H1 (cell line): ENCODE data around the gene STEAP1B. TPM values are rescaled to one million over a fixed set of nuclear protein-coding genes. Genes with fewer than 3 reads are reported as not detected.

ENCODE experiments used
- MAFK ChIP-seq: IDR thresholded peaks from 2 replicates; pipeline ENCODE4 v1.6.1; 2012; ENCODE audit warnings: low read depth, mild to moderate bottlenecking, improper control_type of control experiment, low read length
- polyA plus RNA-seq, 7 experiments: library from polyadenylated mRNA; depleted of rRNA in 3 of 7; stranded (reverse) in 5 of 7; unstranded in 2 of 7; fragments of >200 nt in 5 of 7; fragments of 200-250 nt in 2 of 7; gene quantifications; 1 replicate in 5 of 7; 2 replicates in 1 of 7; 4 replicates in 1 of 7; pipeline versions ENCODE4 v1.2.1 to v1.2.3, GENCODE V29; 2011 to 2013; ENCODE audit warnings: missing spikeins in 2 of 7, mixed read lengths in 2 of 7
- total RNA-seq: library from RNA; stranded (reverse); fragmentation: NEBNext Ultra II Directional; extraction: Animal tissue kit (Norgen Biotek cat#: 25700); gene quantifications from 2 replicates; pipeline ENCODE4 v1.2.1, GENCODE V29; 2021
- TF ChIP-seq, protein P1 (sequence below): IDR thresholded peaks from 2 replicates; pipeline ENCODE4 v1.6.1; 2012; ENCODE audit warnings: inconsistent platforms

Gene STEAP1B
- total and polyA plus RNA-seq, 2 of the 8 experiments (the other 6 are each of a cell fraction or from before 2014, with no cell fraction given), result 5.4 to 8.7 TPM

GRCh38 chr7:22549051-22549450 is 49.1 kb upstream of the STEAP1B start (continued):
- TF ChIP-seq, protein P1, sequence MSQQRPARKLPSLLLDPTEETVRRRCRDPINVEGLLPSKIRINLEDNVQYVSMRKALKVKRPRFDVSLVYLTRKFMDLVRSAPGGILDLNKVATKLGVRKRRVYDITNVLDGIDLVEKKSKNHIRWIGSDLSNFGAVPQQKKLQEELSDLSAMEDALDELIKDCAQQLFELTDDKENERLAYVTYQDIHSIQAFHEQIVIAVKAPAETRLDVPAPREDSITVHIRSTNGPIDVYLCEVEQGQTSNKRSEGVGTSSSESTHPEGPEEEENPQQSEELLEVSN, result no peak
- TF ChIP-seq MAFK, result no peak
